H9 (cell line): ENCODE measurements around the gene FAM90A26. TPM values are rescaled to one million over a fixed set of nuclear protein-coding genes. Genes with fewer than 3 reads are reported as not detected.
"Not testable (repeated sequence)": the region's sequence is repeated elsewhere in the genome, so short reads cannot be mapped to it uniquely, and the experiment has no call there.

Experiments used
- DNase-seq: peaks from one replicate; pipeline ENCODE4 v3.0.0-alpha.2; 2017
- H2AFZ ChIP-seq: one replicate; pipeline ENCODE4 v1.6.1; 2013; ENCODE audit warnings: mild to moderate bottlenecking, low read length, control low read depth, moderate library complexity
- H2AK5ac ChIP-seq: 2 replicates; pipeline ENCODE4 v1.6.1; 2013; ENCODE audit warnings: low read length, control low read depth, mixed read lengths; ENCODE audit not compliant: insufficient read length
- H2BK120ac ChIP-seq: one replicate; pipeline ENCODE4 v1.6.1; 2013; ENCODE audit warnings: low read depth, mild to moderate bottlenecking, low read length, control low read depth, inconsistent platforms; ENCODE audit not compliant: poor library complexity, severe bottlenecking
- H2BK12ac ChIP-seq: 2 replicates; pipeline ENCODE4 v1.6.1; 2013; ENCODE audit warnings: low read length, control low read depth, mixed read lengths, low read depth; ENCODE audit not compliant: insufficient read length
- H2BK15ac ChIP-seq: 2 replicates; pipeline ENCODE4 v1.6.1; 2013; ENCODE audit warnings: low read depth, low read length, control low read depth
- H2BK20ac ChIP-seq: one replicate; pipeline ENCODE4 v1.6.1; 2013; ENCODE audit warnings: low read depth, mild to moderate bottlenecking, low read length, control low read depth, inconsistent platforms; ENCODE audit not compliant: poor library complexity, severe bottlenecking
- H2BK5ac ChIP-seq: 2 replicates; pipeline ENCODE4 v1.6.1; 2013; ENCODE audit warnings: low read length, control low read depth, mixed read lengths; ENCODE audit not compliant: insufficient read length
- H3K14ac ChIP-seq: 2 replicates; pipeline ENCODE4 v1.6.1; 2013; ENCODE audit warnings: low read length, control low read depth; ENCODE audit not compliant: insufficient read depth
- H3K18ac ChIP-seq: 2 replicates; pipeline ENCODE4 v1.6.1; 2013; ENCODE audit warnings: low read depth, mild to moderate bottlenecking, mixed read lengths, low read length, control low read depth; ENCODE audit not compliant: insufficient read length
- H3K23ac ChIP-seq: 2 replicates; pipeline ENCODE4 v1.6.1; 2013; ENCODE audit warnings: low read length, control low read depth, mixed read lengths, low read depth; ENCODE audit not compliant: insufficient read length
- H3K23me2 ChIP-seq: 2 replicates; pipeline ENCODE4 v1.6.1; 2013; ENCODE audit warnings: low read depth, mild to moderate bottlenecking, mixed read lengths, low read length, control low read depth; ENCODE audit not compliant: insufficient read length, poor library complexity, severe bottlenecking
- H3K27ac ChIP-seq: 2 replicates; pipeline ENCODE4 v1.5.1; 2013; ENCODE audit warnings: low read length, control low read depth, mixed read lengths, low read depth; ENCODE audit not compliant: insufficient read length
- H3K27me3 ChIP-seq: 2 replicates; pipeline ENCODE4 v1.6.1; 2013; ENCODE audit warnings: low read length, control low read depth, inconsistent platforms; ENCODE audit not compliant: insufficient read depth
- H3K4ac ChIP-seq: 2 replicates; pipeline ENCODE4 v1.6.1; 2013; ENCODE audit warnings: low read depth, mild to moderate bottlenecking, control low read depth, inconsistent platforms, low read length, moderate library complexity
- H3K4me1 ChIP-seq: 2 replicates; pipeline ENCODE4 v1.6.1; 2013; ENCODE audit warnings: low read length, control low read depth, inconsistent platforms; ENCODE audit not compliant: insufficient read depth
- H3K4me2 ChIP-seq: 2 replicates; pipeline ENCODE4 v1.6.1; 2013; ENCODE audit warnings: low read length, control low read depth, mixed read lengths; ENCODE audit not compliant: insufficient read length, insufficient read depth
- H3K56ac ChIP-seq: 2 replicates; pipeline ENCODE4 v1.6.1; 2013; ENCODE audit warnings: low read depth, mild to moderate bottlenecking, mixed read lengths, low read length, control low read depth; ENCODE audit not compliant: insufficient read length
- H3K79me1 ChIP-seq: 2 replicates; pipeline ENCODE4 v1.6.1; 2013; ENCODE audit warnings: low read depth, mild to moderate bottlenecking, moderate library complexity, low read length, control low read depth, inconsistent platforms; ENCODE audit not compliant: insufficient read depth, poor library complexity, severe bottlenecking
- H3K79me2 ChIP-seq: 2 replicates; pipeline ENCODE4 v1.6.1; 2013; ENCODE audit warnings: low read length, control low read depth, inconsistent platforms; ENCODE audit not compliant: insufficient read depth
- H3K9ac ChIP-seq: 2 replicates; pipeline ENCODE4 v1.6.1; 2013; ENCODE audit warnings: low read length, control low read depth, mixed read lengths; ENCODE audit not compliant: insufficient read length; ENCODE audit errors: extremely low read depth
- H3K9me3 ChIP-seq: one replicate; pipeline ENCODE4 v1.6.1; 2013; ENCODE audit warnings: low read depth, low read length, inconsistent platforms; ENCODE audit not compliant: control insufficient read depth
- H3T11ph ChIP-seq: one replicate; pipeline ENCODE4 v1.6.1; 2013; ENCODE audit warnings: mild to moderate bottlenecking, low read length, control low read depth, inconsistent platforms
- H4K20me1 ChIP-seq: one replicate; pipeline ENCODE4 v1.6.1; 2013; ENCODE audit not compliant: control insufficient read depth, insufficient read length, insufficient read depth
- H4K5ac ChIP-seq: 2 replicates; pipeline ENCODE4 v1.6.1; 2013; ENCODE audit warnings: low read depth, mild to moderate bottlenecking, mixed read lengths, low read length, control low read depth; ENCODE audit not compliant: insufficient read length
- H4K8ac ChIP-seq: replicated peaks from 2 replicates; pipeline ENCODE4 v1.6.1; 2013; ENCODE audit warnings: low read length, control low read depth, mixed read lengths, low read depth; ENCODE audit not compliant: insufficient read length
- H4K91ac ChIP-seq: 2 replicates; pipeline ENCODE4 v1.6.1; 2013; ENCODE audit warnings: low read depth, mild to moderate bottlenecking, moderate library complexity, mixed read lengths, low read length, control low read depth; ENCODE audit not compliant: insufficient read length
- H3K27ac Mint-ChIP-seq, 3 experiments: 2 replicates in 2 of 3; 3 replicates in 1 of 3; pipeline ENCODE4 v1.8.0; 2020 to 2021; ENCODE audit warnings: mixed read lengths in 3 of 3, mild to moderate bottlenecking in 1 of 3, moderate library complexity in 1 of 3
- H3K27me3 Mint-ChIP-seq: 2 replicates; pipeline ENCODE4 v1.8.0; 2021; ENCODE audit warnings: low read depth, mild to moderate bottlenecking, moderate library complexity, mixed read lengths
- H3K36me3 Mint-ChIP-seq, 3 experiments: 2 replicates in 2 of 3; 3 replicates in 1 of 3; pipeline ENCODE4 v1.8.0; 2020 to 2021; ENCODE audit warnings: low read depth in 3 of 3, mixed read lengths in 3 of 3; ENCODE audit not compliant: insufficient read depth in 1 of 3
- H3K4me1 Mint-ChIP-seq, 2 experiments: 2 replicates each; pipeline ENCODE4 v1.8.0; 2020; ENCODE audit warnings: mixed read lengths in 2 of 2
- H3K4me3 Mint-ChIP-seq, 2 experiments: 2 replicates in 1 of 2; 3 replicates in 1 of 2; pipeline ENCODE4 v1.8.0; 2020 to 2021; ENCODE audit warnings: mild to moderate bottlenecking in 2 of 2, mixed read lengths in 2 of 2, moderate library complexity in 1 of 2
- H3K9me3 Mint-ChIP-seq, 2 experiments: 2 replicates in 1 of 2; 3 replicates in 1 of 2; pipeline ENCODE4 v1.8.0; 2020; ENCODE audit warnings: mild to moderate bottlenecking in 2 of 2, mixed read lengths in 2 of 2, moderate library complexity in 1 of 2
- WGBS: extraction: QIAGEN DNeasy Blood & Tissue Kit; methylation state at CpG from one replicate; pipeline ENCODE4 v1.1.7; 2013; ENCODE audit warnings: missing lambda C conversion rate, low lambda C conversion rate, mixed read lengths; ENCODE audit not compliant: insufficient read length; ENCODE audit errors: extremely low coverage; 5-methylcytosine and 5-hydroxymethylcytosine counted together
- total RNA-seq: library from RNA; stranded (reverse); gene quantifications from 2 replicates; pipeline ENCODE4 v1.2.1, GENCODE V29; 2021

The FAM90A26 gene
- total RNA-seq, 1 experiment from 2014 or later = not detected

DNA sequence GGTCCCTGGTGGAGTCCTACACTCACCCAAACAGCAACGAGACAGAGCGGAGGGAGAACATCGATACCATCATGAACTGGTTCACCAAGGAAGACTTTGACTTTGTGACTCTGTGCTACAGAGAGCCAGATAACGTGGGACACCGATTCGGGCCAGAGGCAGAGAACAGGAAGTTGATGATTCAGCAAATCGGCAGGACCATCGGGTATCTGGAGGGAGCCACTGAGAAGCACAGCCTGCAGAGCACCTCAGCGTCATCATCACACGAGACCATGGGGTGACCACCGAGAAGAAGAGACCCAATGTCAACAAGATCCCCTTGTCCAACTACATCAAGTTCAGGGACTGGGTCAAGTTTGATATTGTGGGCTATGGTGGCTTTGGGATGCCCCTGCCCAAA, 29.2 kb upstream of the FAM90A26 start:
- not testable (repeated sequence) for H3K9ac ChIP-seq, H2BK20ac ChIP-seq, H3K27ac Mint-ChIP-seq, H4K91ac ChIP-seq, H2BK15ac ChIP-seq, H3K18ac ChIP-seq, H3K4me2 ChIP-seq, H4K8ac ChIP-seq, H3T11ph ChIP-seq, H3K4ac ChIP-seq, H3K56ac ChIP-seq, H3K9me3 ChIP-seq, H3K27me3 Mint-ChIP-seq, H2AFZ ChIP-seq, H3K23ac ChIP-seq, H3K79me2 ChIP-seq, H3K4me3 Mint-ChIP-seq, H2BK5ac ChIP-seq, H2AK5ac ChIP-seq, H2BK120ac ChIP-seq, H4K20me1 ChIP-seq, DNase-seq, H3K4me1 ChIP-seq, H3K23me2 ChIP-seq, H2BK12ac ChIP-seq, H3K27me3 ChIP-seq, H3K27ac ChIP-seq, H4K5ac ChIP-seq, H3K14ac ChIP-seq, H3K4me1 Mint-ChIP-seq, H3K79me1 ChIP-seq
- H3K36me3 Mint-ChIP-seq = peaks cover 15 to 27% (median 20%) of the 10 kb centered on the region in 3 experiments; a peak in 6 of 7 replicates
- WGBS = no CpG with 5 or more reads among the region's 11 CpGs
- peaks cover 14 to 57% of the 10 kb centered on the region in 2 experiments; a peak in 4 of 5 replicates for H3K9me3 Mint-ChIP-seq

DNA sequence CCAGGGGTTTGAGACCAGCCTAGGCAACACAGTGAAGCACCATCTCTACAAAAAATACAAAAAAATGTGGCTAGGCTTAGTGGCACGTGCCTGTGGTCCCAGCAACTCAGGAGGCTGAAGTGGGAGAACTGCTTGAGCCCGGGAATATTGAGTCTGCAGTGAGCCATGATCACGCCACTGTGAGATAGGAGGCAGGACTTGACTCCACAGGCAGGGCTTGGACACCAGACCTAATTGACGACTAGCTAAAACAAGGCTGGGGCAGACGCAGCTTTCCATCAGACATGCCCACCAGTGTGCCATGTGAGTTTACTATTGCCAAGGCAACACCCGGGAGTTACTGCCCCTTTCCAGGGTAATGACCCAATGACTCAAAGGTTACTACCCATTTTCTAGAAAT, 27.4 kb upstream of the FAM90A26 start:
- H3K4ac ChIP-seq, H3K27ac Mint-ChIP-seq, H3K4me1 Mint-ChIP-seq, H2BK20ac ChIP-seq, H3K18ac ChIP-seq, H2BK5ac ChIP-seq, H2AFZ ChIP-seq, H4K8ac ChIP-seq, H2BK120ac ChIP-seq, H2BK15ac ChIP-seq, H3K4me3 Mint-ChIP-seq, H4K20me1 ChIP-seq, H3K9ac ChIP-seq, H3K4me1 ChIP-seq, H3K27ac ChIP-seq, H3K14ac ChIP-seq, H3K4me2 ChIP-seq, H2BK12ac ChIP-seq, H2AK5ac ChIP-seq, H3K23me2 ChIP-seq, H3K9me3 ChIP-seq, H3K79me1 ChIP-seq, H4K5ac ChIP-seq, H3K56ac ChIP-seq, H3K27me3 Mint-ChIP-seq, DNase-seq, H4K91ac ChIP-seq, H3K27me3 ChIP-seq, H3K23ac ChIP-seq, H3K79me2 ChIP-seq, H3T11ph ChIP-seq: not testable (repeated sequence)
- WGBS = no CpG with 5 or more reads among the region's 6 CpGs
- H3K36me3 Mint-ChIP-seq = peaks cover 15 to 26% (median 20%) of the 10 kb centered on the region in 3 experiments; a peak in 6 of 7 replicates
- peaks cover 13 to 58% of the 10 kb centered on the region in 2 experiments for H3K9me3 Mint-ChIP-seq
